ENCODE results near the gene TTLL10. TPM values are rescaled to one million over a fixed set of nuclear protein-coding genes. Genes with fewer than 3 reads are reported as not detected.
A peak's percentile ranks its signal among the peaks of the same experiment; 100 is the strongest.

TTLL10 gene
- total RNA-seq, 1 donor from 2014 or later, result 0.16 TPM

DNA sequence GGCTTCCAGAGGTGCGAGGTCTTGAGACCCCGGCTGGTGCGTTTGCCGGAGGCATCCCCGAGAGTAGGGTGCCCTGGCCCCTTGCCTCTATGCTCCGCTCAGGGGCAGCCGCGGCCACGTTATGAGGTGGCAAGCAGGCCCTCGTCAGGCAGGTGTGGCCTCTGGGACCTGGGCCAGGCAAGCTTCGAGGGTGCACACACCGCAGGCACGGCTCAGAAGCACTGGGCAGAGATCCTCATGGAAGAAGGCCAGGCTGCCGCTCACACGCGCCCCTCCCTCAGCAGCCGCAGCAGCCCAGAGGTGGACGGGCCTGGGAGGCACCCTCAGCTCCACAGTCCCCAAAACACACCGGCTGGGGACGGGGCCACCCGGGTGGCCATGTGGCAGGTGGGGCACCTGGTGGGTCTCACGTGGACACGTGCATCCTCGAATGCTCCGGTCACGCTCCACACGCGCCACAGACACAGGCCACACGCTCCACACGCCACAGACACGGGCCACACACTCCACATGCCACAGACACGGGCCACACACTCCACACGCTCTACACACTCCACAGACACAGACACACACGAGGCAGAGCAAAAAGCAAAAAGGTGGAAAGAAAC lies 51.7 kb downstream of the TTLL10 start:
- H3K4me3 Mint-ChIP-seq, result no peak overlapping the region
- TF ChIP-seq, protein P1, sequence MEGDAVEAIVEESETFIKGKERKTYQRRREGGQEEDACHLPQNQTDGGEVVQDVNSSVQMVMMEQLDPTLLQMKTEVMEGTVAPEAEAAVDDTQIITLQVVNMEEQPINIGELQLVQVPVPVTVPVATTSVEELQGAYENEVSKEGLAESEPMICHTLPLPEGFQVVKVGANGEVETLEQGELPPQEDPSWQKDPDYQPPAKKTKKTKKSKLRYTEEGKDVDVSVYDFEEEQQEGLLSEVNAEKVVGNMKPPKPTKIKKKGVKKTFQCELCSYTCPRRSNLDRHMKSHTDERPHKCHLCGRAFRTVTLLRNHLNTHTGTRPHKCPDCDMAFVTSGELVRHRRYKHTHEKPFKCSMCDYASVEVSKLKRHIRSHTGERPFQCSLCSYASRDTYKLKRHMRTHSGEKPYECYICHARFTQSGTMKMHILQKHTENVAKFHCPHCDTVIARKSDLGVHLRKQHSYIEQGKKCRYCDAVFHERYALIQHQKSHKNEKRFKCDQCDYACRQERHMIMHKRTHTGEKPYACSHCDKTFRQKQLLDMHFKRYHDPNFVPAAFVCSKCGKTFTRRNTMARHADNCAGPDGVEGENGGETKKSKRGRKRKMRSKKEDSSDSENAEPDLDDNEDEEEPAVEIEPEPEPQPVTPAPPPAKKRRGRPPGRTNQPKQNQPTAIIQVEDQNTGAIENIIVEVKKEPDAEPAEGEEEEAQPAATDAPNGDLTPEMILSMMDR (IDR thresholded peaks at IDR 0.05), result no peak
- no peak for ATAC-seq (ENCODE audit: low read depth)

DNA sequence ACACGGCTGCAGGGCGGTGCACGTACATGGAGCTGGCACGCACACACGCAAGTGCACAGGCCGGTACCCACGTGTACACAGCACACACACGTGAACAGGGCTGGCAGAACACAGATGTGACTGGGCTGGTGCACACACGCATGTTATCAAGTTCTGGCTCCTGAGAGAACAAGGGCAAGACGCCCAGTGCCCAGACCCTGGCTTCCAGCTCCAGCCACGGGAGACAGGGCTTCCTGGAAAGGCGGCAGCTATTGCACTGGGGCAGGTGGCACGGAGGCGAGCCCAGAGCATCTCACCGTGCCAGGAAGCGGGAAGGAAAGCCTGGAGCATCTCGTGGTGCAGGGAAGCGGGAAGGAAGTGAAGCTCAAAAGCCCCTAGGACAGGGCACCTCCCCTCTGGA lies 52.2 kb downstream of the TTLL10 start:
- H3K4me3 Mint-ChIP-seq, result no peak overlapping the region
- H3K27me3 Mint-ChIP-seq, result no peaks in the 10 kb centered on the region
- intact Hi-C loops (cut with micrococcal nuclease), result no loop called here
- peak overlapping the region; percentile 46 for H3K27ac Mint-ChIP-seq
- no peak for DNase-seq
- ChIA-PET CTCF (interaction anchor here (1.6 kb wide), 1 partner anchor 104 kb away, joined by 6 read pairs; no protein-coding TSS in a partner anchor), POLR2A (interaction anchor here (2.0 kb wide), 1 partner anchor 19 kb away, joined by 7 read pairs; no protein-coding TSS in a partner anchor)
- no peaks in the 10 kb centered on the region for H3K9me3 Mint-ChIP-seq
- peaks cover 16% of the 10 kb centered on the region for H3K4me1 Mint-ChIP-seq
- peaks cover 59% of the 10 kb centered on the region for H3K36me3 Mint-ChIP-seq (ENCODE audit: low read depth)
- TF ChIP-seq, protein P1 (IDR thresholded peaks at IDR 0.05), result no peak
- ATAC-seq (ENCODE audit: low read depth), result no peak

More for the DNA sequence above, 51.7 kb downstream of the TTLL10 start:
- Mint-ChIP-seq H3K4me1 (peaks cover 10% of the 10 kb centered on the region), H3K9me3 (no peaks in the 10 kb centered on the region), H3K27me3 (no peaks in the 10 kb centered on the region), H3K27ac (peak overlapping the region; percentile 46), H3K36me3 (ENCODE audit: low read depth) (peaks cover 65% of the 10 kb centered on the region)
- no peak for DNase-seq
- POLR2A ChIA-PET, result interaction anchor here (2.0 kb wide), 1 partner anchor 18 kb away, joined by 7 read pairs; no protein-coding TSS in a partner anchor
- CTCF ChIA-PET, result no interaction called here
- intact Hi-C loops (cut with micrococcal nuclease), result no loop called here

DNA sequence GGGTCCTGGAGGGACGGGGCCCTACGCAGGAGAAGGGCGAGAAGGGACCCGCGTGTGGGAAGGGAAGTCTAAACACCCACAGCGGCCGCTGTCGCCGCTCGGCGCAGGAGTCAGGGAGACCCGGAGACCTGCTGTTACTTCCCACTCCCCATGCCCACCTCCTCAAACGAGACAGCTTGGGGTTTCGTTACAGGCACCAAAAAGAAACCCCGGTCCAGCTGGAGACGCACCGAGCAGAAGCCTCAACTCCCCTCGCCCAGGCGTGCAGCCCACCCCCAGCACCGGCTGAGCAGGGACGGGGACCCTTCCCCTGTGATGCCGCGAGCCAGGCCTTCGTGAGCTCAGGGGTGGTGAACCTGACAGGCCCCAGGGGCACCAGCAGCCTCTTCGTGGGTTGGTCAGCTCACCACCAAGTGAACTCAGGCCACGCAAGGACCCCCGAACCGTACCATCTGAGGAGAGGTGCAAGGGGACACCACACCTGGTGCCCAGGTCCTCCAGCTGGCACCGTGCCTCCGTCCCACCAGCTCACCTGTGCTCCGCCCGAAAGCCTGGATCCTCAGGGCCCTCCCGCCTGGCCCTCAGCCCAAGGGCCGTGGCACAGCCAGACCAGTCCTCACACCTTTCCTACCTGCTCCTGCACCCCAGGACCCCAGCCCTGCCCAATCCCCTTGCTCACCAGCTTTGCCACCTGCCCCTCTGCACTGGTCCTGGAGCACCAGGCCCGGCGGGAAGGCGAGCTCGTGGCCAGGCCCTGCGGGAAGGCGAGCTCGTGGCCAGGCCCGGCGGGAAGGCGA lies 53.1 kb downstream of the TTLL10 start:
- TF ChIP-seq, protein P1 (IDR thresholded peaks at IDR 0.05), result no peak
- POLR2A ChIA-PET, result interaction anchor here (0.8 to 2.1 kb wide), 3 partner anchors 14 to 58 kb away, joined by 3 to 7 read pairs (median 4); no protein-coding TSS in a partner anchor
- ATAC-seq (ENCODE audit: low read depth), result no peak
- H3K36me3 Mint-ChIP-seq (ENCODE audit: low read depth), result peaks cover 58% of the 10 kb centered on the region
- H3K4me3 Mint-ChIP-seq, result no peak overlapping the region
- H3K27ac Mint-ChIP-seq, result no peak overlapping the region
- no peak for DNase-seq
- H3K9me3 Mint-ChIP-seq, result no peaks in the 10 kb centered on the region
- CTCF ChIA-PET, result interaction anchor here (1.6 kb wide), 1 partner anchor 105 kb away, joined by 6 read pairs; no protein-coding TSS in a partner anchor
- peaks cover 18% of the 10 kb centered on the region for H3K4me1 Mint-ChIP-seq
- H3K27me3 Mint-ChIP-seq, result no peaks in the 10 kb centered on the region
- intact Hi-C loops (cut with micrococcal nuclease), result no loop called here

DNA sequence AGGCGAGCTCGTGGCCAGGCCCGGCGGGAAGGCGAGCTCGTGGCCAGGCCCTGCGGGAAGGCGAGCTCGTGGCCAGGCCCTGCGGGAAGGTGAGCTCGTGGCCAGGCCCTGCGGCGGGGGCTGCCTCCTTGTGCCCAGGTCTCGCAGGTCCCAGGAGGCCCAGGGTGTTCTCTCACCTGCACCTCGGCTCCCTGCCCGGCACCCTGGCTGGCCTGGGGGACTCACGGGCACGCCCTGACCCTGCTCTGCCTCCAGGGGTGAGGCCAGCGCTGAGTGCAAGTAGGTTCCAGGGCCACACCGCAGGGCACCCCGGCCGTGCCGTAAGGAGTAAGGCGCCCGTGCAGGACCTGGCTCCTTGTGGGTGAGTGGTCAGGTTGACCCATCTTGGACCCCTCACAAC lies 53.7 kb downstream of the TTLL10 start:
- TF ChIP-seq, protein P1 (IDR thresholded peaks at IDR 0.05), result no peak
- Mint-ChIP-seq H3K4me1 (peaks cover 18% of the 10 kb centered on the region), H3K9me3 (no peaks in the 10 kb centered on the region), H3K36me3 (ENCODE audit: low read depth) (peaks cover 55% of the 10 kb centered on the region), H3K4me3 (no peak overlapping the region), H3K27me3 (no peaks in the 10 kb centered on the region), H3K27ac (no peak overlapping the region)
- ATAC-seq (ENCODE audit: low read depth) (no peak), DNase-seq (no peak)
- intact Hi-C loops (cut with micrococcal nuclease), result no loop called here
- CTCF ChIA-PET, result interaction anchor here (1.6 kb wide), 1 partner anchor 105 kb away, joined by 6 read pairs; no protein-coding TSS in a partner anchor
- POLR2A ChIA-PET, result interaction anchor here (0.8 to 2.1 kb wide), 3 partner anchors 15 to 58 kb away, joined by 3 to 7 read pairs (median 4); no protein-coding TSS in a partner anchor

DNA sequence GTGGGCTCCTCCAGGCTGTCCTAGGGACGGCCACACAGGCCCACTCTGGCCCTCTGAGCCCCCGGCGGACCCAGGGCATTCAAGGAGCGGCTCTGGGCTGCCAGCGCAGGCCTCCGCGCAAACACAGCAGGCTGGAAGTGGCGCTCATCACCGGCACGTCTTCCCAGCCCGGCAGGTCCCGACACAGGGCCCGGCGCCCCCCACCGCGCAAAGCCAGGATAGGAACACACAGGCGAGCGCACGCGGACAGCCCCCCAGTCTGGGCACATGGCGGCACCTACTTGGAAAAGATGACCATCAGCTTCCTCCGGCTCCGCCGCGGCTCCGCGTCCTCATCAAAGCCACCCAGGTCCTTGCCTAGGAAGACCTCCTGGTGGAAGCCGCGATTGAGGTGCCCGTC lies 54.5 kb downstream of the TTLL10 start:
- H3K4me1 Mint-ChIP-seq, result peaks cover 20% of the 10 kb centered on the region
- H3K9me3 Mint-ChIP-seq, result no peaks in the 10 kb centered on the region
- H3K36me3 Mint-ChIP-seq (ENCODE audit: low read depth), result peaks cover 47% of the 10 kb centered on the region
- intact Hi-C loops (cut with micrococcal nuclease), result no loop called here
- H3K4me3 Mint-ChIP-seq, result no peak overlapping the region
- ATAC-seq (ENCODE audit: low read depth), result no peak
- no peaks in the 10 kb centered on the region for H3K27me3 Mint-ChIP-seq
- ChIA-PET CTCF (no interaction called here), POLR2A (interaction anchor here (2.1 kb wide), 1 partner anchor 16 kb away, joined by 4 read pairs; no protein-coding TSS in a partner anchor)
- no peak overlapping the region for H3K27ac Mint-ChIP-seq
- DNase-seq, result no peak
- TF ChIP-seq, protein P1 (IDR thresholded peaks at IDR 0.05), result no peak
